ENCODE data around the gene AEBP2.

DNA sequence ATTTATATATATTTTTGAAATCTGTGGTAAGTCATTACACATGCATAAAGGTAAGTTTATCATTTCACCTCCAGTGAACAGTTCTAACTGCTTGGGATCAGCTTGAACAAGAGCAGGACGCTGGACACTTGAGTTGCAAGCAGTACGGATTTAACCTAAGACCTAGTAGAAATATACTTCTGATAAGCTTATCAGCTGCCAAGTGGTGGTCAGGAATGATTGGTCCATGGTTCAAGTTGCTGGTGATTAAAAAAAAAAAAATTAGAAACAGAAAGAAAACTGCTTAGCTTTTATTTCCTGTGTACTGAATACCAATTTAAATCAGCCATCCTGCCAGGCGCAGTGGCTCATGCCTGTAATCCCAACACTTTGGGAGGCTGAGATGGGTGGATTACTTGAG, 88.6 kb downstream of the AEBP2 start:
- TF ChIP-seq BHLHE40 (IDR thresholded peaks at IDR 0.05; ENCODE audit: low read depth, low read length) (no peak), POLR2A (IDR thresholded peaks at IDR 0.05; ENCODE audit: low read depth, low read length) (no peak), SMC3 (IDR thresholded peaks at IDR 0.05; ENCODE audit: low read depth, low read length) (no peak), CEBPB (IDR thresholded peaks at IDR 0.05; ENCODE audit: low read depth, low read length) (no peak), ELK1 (IDR thresholded peaks at IDR 0.05; ENCODE audit: borderline replicate concordance, low read depth, low read length) (no peak), RAD21 (IDR thresholded peaks at IDR 0.05; ENCODE audit: low read length) (no peak)
- TF ChIP-seq, protein P1, sequence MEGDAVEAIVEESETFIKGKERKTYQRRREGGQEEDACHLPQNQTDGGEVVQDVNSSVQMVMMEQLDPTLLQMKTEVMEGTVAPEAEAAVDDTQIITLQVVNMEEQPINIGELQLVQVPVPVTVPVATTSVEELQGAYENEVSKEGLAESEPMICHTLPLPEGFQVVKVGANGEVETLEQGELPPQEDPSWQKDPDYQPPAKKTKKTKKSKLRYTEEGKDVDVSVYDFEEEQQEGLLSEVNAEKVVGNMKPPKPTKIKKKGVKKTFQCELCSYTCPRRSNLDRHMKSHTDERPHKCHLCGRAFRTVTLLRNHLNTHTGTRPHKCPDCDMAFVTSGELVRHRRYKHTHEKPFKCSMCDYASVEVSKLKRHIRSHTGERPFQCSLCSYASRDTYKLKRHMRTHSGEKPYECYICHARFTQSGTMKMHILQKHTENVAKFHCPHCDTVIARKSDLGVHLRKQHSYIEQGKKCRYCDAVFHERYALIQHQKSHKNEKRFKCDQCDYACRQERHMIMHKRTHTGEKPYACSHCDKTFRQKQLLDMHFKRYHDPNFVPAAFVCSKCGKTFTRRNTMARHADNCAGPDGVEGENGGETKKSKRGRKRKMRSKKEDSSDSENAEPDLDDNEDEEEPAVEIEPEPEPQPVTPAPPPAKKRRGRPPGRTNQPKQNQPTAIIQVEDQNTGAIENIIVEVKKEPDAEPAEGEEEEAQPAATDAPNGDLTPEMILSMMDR (conservative IDR thresholded peaks at IDR 0.05; ENCODE audit: low read depth, low read length): no peak
- TF ChIP-seq, protein P2, sequence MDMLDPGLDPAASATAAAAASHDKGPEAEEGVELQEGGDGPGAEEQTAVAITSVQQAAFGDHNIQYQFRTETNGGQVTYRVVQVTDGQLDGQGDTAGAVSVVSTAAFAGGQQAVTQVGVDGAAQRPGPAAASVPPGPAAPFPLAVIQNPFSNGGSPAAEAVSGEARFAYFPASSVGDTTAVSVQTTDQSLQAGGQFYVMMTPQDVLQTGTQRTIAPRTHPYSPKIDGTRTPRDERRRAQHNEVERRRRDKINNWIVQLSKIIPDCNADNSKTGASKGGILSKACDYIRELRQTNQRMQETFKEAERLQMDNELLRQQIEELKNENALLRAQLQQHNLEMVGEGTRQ (IDR thresholded peaks at IDR 0.05; ENCODE audit: low read depth, low read length): no peak

All from IMR-90 (cell line).